NCI-H524 treated with DMSO at 0.1 percent for 48 hours (cell line): ENCODE measurements around the gene ACTN2.

Experiments used
- DNase-seq: peaks from one replicate; lab custom pipeline; 2025; lab: John Stamatoyannopoulos, UW

Gene ACTN2

DNA sequence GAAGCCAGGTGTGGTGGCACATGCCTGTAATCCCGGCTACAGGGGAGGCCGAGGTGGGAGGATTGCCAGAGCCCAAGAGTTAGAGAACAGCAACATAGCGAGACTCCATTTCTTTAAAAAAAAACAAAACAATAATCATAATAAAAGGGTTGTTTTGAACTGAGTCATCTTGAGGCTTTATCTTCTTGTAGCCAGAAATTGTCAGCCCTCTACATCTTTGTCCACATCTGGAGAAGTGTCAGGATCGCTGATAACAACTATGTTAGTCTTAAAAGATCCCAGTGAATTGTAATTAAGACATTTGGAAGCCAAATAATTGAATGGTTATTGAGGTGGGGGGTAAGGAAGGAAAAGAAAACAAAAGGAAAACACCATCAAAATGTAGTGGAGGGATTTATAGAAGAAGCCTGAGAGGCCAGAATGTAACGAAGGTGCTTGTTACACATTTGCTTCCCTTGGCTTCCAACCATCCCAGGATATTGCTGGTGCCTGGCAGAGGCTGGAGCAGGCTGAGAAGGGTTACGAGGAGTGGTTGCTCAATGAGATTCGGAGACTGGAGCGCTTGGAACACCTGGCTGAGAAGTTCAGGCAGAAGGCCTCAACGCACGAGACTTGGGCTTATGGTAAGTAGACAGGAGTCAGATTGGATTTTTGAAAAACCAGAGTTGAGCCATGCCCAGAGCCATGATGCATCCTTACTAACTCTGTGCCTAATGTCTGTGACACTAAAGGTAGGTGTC is 56.3 kb downstream of the ACTN2 start:
- no peak for DNase-seq

DNA sequence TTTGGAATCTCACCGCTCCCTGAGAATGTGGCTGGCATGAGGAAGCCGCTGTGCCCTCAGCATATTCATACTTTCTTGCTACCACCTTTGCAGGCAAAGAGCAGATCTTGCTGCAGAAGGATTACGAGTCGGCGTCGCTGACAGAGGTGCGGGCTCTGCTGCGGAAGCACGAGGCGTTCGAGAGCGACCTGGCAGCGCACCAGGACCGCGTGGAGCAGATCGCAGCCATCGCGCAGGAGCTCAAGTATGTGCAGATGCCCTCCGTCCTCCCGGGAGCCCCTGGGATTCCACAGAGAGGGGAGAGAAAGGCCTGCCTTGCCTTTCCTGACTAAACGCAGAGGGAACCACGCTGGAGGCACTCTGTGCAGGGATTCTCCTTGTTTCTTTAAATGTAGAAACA is 58.2 kb downstream of the ACTN2 start:
- no peak for DNase-seq

DNA sequence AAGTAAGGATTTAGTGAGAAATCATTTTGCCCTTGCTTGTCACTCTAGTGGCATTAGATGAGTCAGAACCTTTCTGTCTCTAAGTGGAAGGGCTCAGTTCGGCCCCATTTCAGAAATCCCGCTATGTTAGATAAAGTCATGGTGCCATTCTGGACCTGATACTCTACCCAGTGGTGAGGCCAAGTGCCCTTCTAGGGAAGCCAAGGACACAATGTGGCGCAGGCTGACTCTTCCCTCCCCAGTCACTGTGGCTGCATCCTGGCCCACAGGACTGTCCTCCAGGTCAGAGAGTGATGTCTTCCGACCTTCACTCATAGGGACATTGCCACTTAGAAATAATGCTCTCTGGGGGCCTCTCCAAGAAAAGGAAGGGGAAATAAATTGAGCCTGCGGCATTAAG is 60.5 kb downstream of the ACTN2 start:
- DNase-seq, result no peak

GRCh38 chr1:236747311-236747985 is 61.1 kb downstream of the ACTN2 start:
- no peak for DNase-seq

DNA sequence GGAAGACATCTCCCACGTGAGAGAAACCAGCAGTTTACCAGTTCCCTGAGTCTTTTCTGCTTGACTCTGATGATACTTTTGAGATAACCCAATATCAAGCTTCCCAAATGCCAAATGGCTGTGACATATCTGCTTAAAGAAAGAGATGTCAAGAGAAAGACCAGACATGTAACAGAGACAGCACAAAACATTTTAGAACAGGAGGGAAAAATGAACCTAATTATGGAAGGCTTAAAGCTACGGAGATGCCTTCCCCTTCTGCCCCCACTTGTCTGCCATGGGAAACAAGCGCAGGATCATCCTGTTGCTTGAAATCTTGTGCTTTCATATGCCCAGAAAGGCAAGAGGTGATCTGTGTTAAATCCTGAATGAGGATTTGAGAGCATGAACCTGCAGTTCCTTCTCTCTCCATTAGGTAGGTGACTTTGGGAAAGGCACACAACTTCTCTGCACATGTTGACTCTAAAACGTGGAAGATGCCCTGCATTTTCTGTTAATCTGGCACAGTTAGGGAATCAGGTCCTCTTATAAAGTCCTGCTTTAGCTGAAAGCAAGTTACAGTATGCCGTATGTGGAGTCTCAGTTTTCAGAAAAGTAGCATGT is 62.1 kb downstream of the ACTN2 start:
- DNase-seq, result no peak

- no peak for DNase-seq
Measured at GRCh38 chr1:236750928-236751327, 64.6 kb downstream of the ACTN2 start.

GRCh38 chr1:236751385-236751784 is 65.1 kb downstream of the ACTN2 start:
- DNase-seq, result no peak

DNA sequence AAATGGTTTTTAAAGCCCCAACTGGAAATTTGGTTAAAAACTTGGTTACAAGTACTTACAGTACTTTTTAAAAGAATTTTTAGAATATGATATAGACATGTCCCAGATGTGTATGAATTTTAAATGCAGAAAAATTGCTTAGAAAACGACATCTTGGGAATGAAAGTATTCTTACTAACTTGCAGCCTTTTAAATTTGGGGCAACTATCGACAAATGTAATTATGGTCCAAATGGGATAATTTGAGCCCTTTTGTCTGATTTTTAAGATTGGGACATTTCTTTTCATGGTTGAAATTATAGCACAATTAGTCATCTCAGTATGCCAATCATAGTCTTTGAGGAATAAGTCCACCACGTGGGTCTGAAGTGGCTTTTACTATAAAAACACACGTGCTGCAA is 65.6 kb downstream of the ACTN2 start:
- no peak for DNase-seq

- DNase-seq, result no peak
Measured at GRCh38 chr1:236753516-236753915, 67.2 kb downstream of the ACTN2 start.

DNA sequence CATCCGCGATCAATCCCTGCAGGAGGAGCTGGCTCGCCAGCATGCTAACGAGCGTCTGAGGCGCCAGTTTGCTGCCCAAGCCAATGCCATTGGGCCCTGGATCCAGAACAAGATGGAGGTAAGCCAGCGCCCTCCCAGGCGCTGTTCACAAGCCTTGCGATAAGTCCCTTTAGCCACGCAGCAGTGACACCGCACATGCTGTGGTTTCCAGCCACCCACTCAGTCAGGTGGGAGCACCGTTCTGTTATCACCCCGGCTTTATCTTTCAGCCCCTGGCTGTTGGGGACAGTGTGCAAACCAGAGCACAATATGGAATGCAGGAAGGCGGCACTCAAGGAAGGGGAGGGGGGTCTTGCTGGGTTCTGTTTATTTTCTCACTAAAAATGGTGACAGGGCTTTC is 67.7 kb downstream of the ACTN2 start:
- no peak for DNase-seq

GRCh38 chr1:236754525-236755210 is 68.4 kb downstream of the ACTN2 start:
- no peak for DNase-seq

GRCh38 chr1:236757640-236758039 is 71.3 kb downstream of the ACTN2 start:
- DNase-seq, result no peak

GRCh38 chr1:236759252-236759859 is 73.1 kb downstream of the ACTN2 start:
- DNase-seq, result no peak

GRCh38 chr1:236760480-236760879 is 74.2 kb downstream of the ACTN2 start:
- DNase-seq, result no peak

DNA sequence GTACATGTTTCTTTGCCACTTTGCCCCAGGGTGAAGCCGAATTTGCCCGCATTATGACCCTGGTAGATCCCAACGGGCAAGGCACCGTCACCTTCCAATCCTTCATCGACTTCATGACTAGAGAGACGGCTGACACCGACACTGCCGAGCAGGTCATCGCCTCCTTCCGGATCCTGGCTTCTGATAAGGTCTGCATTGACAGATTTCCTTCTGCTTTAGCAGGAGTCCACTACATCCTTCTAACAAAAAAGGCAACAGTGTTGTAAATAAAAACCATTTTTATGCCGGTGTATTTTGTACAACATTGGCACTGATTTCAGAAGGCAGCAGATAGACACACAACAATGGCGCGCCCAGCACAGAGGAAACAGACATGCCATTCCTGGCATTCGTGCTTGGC is 74.7 kb downstream of the ACTN2 start:
- DNase-seq, result no peak

- no peak for DNase-seq
Measured at GRCh38 chr1:236761397-236762132, 75.3 kb downstream of the ACTN2 start.

DNA sequence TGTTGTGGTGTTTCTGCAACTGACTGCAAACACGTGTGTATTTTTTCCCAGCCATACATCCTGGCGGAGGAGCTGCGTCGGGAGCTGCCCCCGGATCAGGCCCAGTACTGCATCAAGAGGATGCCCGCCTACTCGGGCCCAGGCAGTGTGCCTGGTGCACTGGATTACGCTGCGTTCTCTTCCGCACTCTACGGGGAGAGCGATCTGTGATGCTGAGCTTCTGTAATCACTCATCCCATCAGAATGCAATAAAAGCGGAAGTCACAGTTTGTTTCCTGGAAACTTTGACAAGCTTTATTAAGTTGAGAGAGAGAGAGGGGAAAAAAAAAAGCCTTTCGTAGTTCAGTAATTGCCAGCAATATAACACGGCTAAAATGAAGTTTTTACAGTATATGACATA is 76.1 kb downstream of the ACTN2 start:
- no peak for DNase-seq

- DNase-seq, result no peak
Measured at GRCh38 chr1:236765831-236766230, 79.5 kb downstream of the ACTN2 start.

GRCh38 chr1:236766506-236766905 is 80.2 kb downstream of the ACTN2 start:
- no peak for DNase-seq

DNA sequence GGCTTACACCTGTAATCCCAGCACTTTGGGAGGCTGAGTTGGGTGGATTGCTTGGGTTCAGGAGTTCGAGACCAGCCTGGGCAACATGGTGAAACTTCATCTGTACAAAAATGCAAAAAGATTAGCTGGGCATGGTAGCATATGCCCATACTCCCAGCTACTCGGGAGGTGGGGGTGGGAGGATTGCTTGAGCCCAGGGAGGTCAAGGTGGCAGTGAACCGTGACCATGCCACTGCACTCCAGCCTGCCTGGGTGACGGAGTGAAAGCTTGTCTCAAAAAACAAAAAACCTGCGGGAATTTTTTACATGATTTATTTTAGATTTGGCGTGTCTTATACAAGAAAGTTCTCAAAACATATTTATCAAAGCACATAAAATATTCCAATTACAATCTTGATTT is 81.0 kb downstream of the ACTN2 start:
- no peak for DNase-seq

GRCh38 chr1:236768601-236769000 is 82.3 kb downstream of the ACTN2 start:
- DNase-seq, result no peak

- no peak for DNase-seq
Measured at GRCh38 chr1:236773919-236774318, 87.6 kb downstream of the ACTN2 start.
